DOHH2 (cell line): ENCODE results near the gene PDE4B.

Source experiments
- H3F3A ChIP-seq: fragments of 200-600 bp; sonication (generic), shearing (Covaris generic); 2 replicates; pipeline ENCODE4 v1.6.0; 2016; ENCODE audit warnings: antibody characterized with exemption, mild to moderate bottlenecking; ENCODE audit not compliant: control insufficient read depth, insufficient read depth
- H3K27ac ChIP-seq: fragments of 200-600 bp; sonication (generic); 2 replicates; pipeline ENCODE4 v1.5.1; 2014; ENCODE audit warnings: low read depth, mild to moderate bottlenecking, low read length, moderate library complexity
- H3K27me3 ChIP-seq: fragments of 200-600 bp; sonication (generic); 2 replicates; pipeline ENCODE4 v1.6.1; 2014; ENCODE audit warnings: mild to moderate bottlenecking, low read length, mixed read lengths; ENCODE audit not compliant: control insufficient read depth
- H3K36me3 ChIP-seq: fragments of 200-600 bp; sonication (generic); 2 replicates; pipeline ENCODE4 v1.6.1; 2014; ENCODE audit warnings: mild to moderate bottlenecking, low read length, moderate library complexity, mixed read lengths; ENCODE audit not compliant: control insufficient read depth
- H3K4me1 ChIP-seq: fragments of 200-600 bp; sonication (generic); 2 replicates; pipeline ENCODE4 v1.6.1; 2014; ENCODE audit warnings: mild to moderate bottlenecking, low read length, mixed read lengths; ENCODE audit not compliant: control insufficient read depth
- H3K4me2 ChIP-seq: fragments of 200-600 bp; sonication (generic); 2 replicates; pipeline ENCODE4 v1.6.0; 2014; ENCODE audit warnings: mild to moderate bottlenecking, low read length, moderate library complexity
- H3K4me3 ChIP-seq: fragments of 200-600 bp; sonication (generic); 2 replicates; pipeline ENCODE4 v1.5.1; 2014; ENCODE audit warnings: mild to moderate bottlenecking, low read length, mixed read lengths
- H3K79me2 ChIP-seq: fragments of 200-600 bp; sonication (generic); 2 replicates; pipeline ENCODE4 v1.6.1; 2014; ENCODE audit warnings: mild to moderate bottlenecking, low read length, mixed read lengths; ENCODE audit not compliant: control insufficient read depth
- H3K9me2 ChIP-seq: fragments of 200-600 bp; sonication (generic); replicated peaks from 2 replicates; pipeline ENCODE4 v1.6.1; 2014; ENCODE audit warnings: mild to moderate bottlenecking, low read length, mixed read lengths; ENCODE audit not compliant: control insufficient read depth
- H3K9me3 ChIP-seq: fragments of 200-600 bp; sonication (generic); 2 replicates; pipeline ENCODE4 v1.6.1; 2014; ENCODE audit warnings: antibody characterized with exemption, low read length, mixed read lengths; ENCODE audit not compliant: control insufficient read depth, insufficient read depth
- H4K20me1 ChIP-seq: fragments of 200-600 bp; sonication (generic); 2 replicates; pipeline ENCODE4 v1.6.0; 2014; ENCODE audit warnings: low read depth, mild to moderate bottlenecking, antibody characterized with exemption, low read length, moderate library complexity; ENCODE audit not compliant: control insufficient read depth, insufficient read depth
- EZH2phosphoT487 ChIP-seq: fragments of 200-600 bp; sonication (generic); IDR thresholded peaks from 2 replicates; pipeline ENCODE4 v1.6.1; 2017; ENCODE audit warnings: borderline replicate concordance, mild to moderate bottlenecking, antibody characterized with exemption, low read length, moderate library complexity, mixed read lengths
- TF ChIP-seq, protein P1 (sequence below): fragments of 200-600 bp; sonication (generic); IDR thresholded peaks from one replicate; pipeline ENCODE4 v1.5.1; 2014; ENCODE audit warnings: antibody characterized with exemption, mild to moderate bottlenecking, low read depth, low read length; ENCODE audit not compliant: poor library complexity, severe bottlenecking

Gene PDE4B

DNA sequence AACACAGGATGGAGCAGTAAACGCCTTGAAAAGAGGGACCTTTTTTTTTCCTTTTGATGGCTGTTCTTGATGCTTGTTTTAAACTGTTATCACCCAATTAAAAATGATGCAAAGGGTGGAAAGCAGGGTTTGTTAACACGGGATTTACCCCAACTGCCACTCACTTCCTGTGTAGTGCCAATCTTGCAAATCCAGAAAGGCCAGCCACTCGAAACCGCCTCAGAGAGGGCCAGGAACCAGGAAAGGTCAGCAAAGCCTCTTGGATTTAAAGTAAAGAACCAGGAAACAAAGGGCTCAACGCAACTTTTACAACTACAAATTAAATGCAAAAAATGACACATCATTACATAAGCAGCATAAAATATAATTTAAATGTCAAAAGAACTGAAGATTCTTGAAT lies 347.4 kb downstream of the PDE4B start:
- H3K4me1 ChIP-seq = peaks cover 35% of the 10 kb centered on the region
- H3K27me3 ChIP-seq = no peaks in the 10 kb centered on the region
- H3F3A ChIP-seq = no peaks in the 10 kb centered on the region
- H3K79me2 ChIP-seq = no peaks in the 10 kb centered on the region
- H3K36me3 ChIP-seq = no peaks in the 10 kb centered on the region
- no peak for TF ChIP-seq EZH2phosphoT487
- TF ChIP-seq, protein P1, sequence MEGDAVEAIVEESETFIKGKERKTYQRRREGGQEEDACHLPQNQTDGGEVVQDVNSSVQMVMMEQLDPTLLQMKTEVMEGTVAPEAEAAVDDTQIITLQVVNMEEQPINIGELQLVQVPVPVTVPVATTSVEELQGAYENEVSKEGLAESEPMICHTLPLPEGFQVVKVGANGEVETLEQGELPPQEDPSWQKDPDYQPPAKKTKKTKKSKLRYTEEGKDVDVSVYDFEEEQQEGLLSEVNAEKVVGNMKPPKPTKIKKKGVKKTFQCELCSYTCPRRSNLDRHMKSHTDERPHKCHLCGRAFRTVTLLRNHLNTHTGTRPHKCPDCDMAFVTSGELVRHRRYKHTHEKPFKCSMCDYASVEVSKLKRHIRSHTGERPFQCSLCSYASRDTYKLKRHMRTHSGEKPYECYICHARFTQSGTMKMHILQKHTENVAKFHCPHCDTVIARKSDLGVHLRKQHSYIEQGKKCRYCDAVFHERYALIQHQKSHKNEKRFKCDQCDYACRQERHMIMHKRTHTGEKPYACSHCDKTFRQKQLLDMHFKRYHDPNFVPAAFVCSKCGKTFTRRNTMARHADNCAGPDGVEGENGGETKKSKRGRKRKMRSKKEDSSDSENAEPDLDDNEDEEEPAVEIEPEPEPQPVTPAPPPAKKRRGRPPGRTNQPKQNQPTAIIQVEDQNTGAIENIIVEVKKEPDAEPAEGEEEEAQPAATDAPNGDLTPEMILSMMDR = no peak
- no peak overlapping the region for H3K27ac ChIP-seq
- no peaks in the 10 kb centered on the region for H3K9me3 ChIP-seq
- no peak overlapping the region for H3K4me2 ChIP-seq
- no peaks in the 10 kb centered on the region for H3K9me2 ChIP-seq
- H3K4me3 ChIP-seq = no peak overlapping the region
- no peaks in the 10 kb centered on the region for H4K20me1 ChIP-seq

DNA sequence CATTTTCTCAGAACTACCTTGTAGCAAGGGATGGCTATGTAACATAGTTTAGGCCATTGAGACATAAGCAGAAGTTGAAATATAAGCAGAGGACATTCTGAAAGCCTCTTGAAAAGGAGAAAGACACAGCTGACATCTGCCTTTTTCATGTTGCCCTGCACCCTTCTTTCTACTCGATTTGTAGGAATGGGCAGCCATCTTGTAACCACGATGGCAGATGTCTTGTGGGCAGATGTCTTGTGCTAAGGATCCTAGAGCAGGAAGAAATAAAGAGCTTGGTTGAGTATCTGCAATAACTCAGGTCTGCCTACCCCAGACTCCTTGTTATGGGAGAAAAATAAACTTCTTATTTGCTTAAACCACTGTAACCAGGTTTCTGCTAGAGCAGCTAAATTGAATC lies 351.0 kb downstream of the PDE4B start:
- Histone ChIP-seq H3K27ac (no peak overlapping the region), H3K4me2 (no peak overlapping the region), H3K9me3 (no peaks in the 10 kb centered on the region), H3K36me3 (no peaks in the 10 kb centered on the region), H4K20me1 (no peaks in the 10 kb centered on the region), H3K4me1 (peaks cover 23% of the 10 kb centered on the region), H3K79me2 (no peaks in the 10 kb centered on the region), H3K27me3 (no peaks in the 10 kb centered on the region), H3K9me2 (no peaks in the 10 kb centered on the region), H3F3A (no peaks in the 10 kb centered on the region), H3K4me3 (no peak overlapping the region)
- TF ChIP-seq, protein P1 = no peak
- no peak for TF ChIP-seq EZH2phosphoT487

DNA sequence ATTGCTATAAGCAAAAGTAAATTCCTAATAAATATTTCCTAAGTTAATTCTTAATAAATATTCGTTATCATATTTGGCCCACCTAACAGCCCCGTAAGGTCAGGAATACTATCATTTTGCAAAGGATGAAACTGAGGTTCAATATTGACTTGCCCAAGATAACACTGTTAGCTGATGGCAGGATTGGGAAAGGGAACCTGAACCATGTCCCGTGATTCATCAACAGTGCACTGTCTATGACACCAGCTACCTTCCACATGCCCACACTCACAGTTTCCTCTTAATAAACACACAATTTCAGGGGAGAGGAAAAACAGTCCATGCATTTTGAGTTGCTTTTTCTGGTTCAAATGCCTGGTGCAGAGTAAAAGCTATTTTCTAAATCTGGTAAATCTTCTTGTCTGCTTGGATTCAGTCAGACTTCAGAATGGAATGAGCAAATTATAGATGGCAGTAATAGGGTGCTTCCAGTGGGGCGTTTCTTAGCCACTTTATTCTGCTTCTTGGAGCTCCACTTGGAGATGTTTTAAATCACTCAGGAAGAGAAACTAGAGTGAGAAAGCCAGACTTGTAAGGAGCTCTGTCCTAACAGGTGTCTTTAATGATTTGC lies 354.6 kb downstream of the PDE4B start:
- Histone ChIP-seq H3K36me3 (no peaks in the 10 kb centered on the region), H3K79me2 (no peaks in the 10 kb centered on the region), H3K9me3 (no peaks in the 10 kb centered on the region), H3K27ac (no peak overlapping the region), H4K20me1 (no peaks in the 10 kb centered on the region), H3K27me3 (no peaks in the 10 kb centered on the region), H3K9me2 (no peaks in the 10 kb centered on the region), H3K4me3 (no peak overlapping the region), H3K4me2 (no peak overlapping the region), H3K4me1 (peaks cover 16% of the 10 kb centered on the region), H3F3A (no peaks in the 10 kb centered on the region)
- TF ChIP-seq EZH2phosphoT487 = no peak
- TF ChIP-seq, protein P1 = no peak
